Pons (tissue), 1 donor: ENCODE results near the gene IMMP2L.
A peak's percentile ranks its signal among the peaks of the same experiment; 100 is the strongest.
"Not testable (repeated sequence)": the region's sequence is repeated elsewhere in the genome, so short reads cannot be mapped to it uniquely, and the experiment has no call there.

ENCODE experiments used
- DNase-seq: peaks from one replicate; pipeline ENCODE4 v3.0.0-alpha.2; 2016; ENCODE audit warnings: low spot score

IMMP2L gene

DNA sequence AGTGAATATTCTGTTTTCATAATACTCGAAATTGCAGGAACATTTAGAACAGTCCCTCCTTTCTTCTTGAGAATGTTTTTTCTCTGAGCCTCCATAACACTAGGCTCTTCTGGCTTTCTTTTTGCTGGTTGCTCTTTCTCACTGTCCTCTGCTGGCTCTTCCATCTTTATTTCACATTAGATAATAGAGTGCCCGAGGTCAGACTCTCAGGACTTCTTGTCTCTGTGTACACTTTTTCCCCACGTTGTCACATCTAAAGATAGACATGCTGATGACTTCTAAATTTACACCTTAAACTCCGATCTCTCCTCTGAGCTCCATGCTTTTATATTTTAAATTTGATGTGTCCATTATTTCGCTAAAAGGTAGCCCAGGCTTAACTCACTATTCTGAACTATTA lies 486.8 kb downstream of the IMMP2L start:
- DNase-seq, result no peak

DNA sequence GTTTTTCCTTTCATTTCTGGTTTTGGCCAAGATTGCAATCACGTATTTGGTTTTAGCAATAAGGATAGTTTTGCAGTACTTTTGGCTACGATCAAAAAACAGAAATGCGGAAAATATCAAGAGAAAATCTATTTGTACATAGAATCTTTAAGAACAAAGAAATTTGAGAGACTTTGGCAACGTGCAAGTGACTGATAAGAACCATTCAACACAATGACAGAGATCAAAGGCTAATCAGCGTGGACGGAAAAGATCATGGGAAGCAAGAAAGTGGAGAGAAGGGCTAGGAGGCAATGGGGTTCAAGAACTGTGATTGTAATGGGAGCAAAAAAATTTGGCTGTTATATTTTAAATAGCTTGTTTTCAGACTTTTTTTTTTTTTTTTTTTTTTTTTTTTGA lies 487.5 kb downstream of the IMMP2L start:
- DNase-seq, result no peak

DNA sequence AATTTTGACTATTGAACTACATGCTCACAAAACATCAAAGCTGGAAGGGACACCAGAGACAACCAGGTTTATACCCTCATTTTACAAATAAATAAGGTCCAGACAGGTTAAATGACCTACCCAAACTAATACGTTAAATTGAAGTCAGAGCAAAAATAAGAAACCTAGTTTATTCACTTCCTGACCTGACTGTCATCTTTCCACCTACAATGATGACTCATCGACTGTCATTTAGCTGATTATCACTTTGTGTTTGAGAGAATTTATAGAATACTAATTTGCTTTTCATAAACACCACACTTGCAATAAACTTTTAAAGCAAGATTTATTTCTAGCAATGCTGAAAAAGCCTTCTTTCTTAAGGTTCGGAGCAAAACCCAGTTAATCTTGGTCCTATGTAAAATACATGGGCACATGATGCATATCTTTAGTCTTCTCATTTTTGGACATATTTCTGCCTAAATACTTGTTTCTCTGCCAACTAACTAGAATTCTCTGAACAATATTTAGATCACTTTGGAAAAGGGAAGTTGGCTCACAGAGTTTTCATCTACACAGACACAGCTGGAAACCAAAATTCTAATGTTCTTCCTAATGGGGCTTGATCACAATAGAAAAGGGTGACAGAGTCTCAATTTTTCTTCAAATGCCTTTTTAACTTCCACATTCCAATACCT lies 488.1 kb downstream of the IMMP2L start:
- no peak for DNase-seq

DNA sequence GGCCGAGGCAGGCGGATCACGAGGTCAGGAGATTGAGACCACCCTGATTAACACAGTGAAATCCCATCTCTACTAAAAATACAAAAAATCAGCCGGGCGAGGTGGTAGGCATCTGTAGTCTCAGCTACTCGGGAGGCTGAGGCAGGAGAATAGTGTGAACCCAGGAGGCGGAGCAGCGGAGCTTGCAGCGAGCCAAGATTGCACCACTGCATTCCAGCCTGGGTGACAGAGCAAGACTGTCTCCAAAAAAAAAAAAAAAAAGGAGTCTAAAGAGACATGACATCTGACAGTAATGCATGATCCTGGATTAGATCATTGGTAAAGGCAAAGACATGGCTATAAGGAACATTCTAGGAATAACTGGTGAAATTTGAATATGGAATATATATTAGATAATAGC lies 489.6 kb downstream of the IMMP2L start:
- not testable (repeated sequence) for DNase-seq

DNA sequence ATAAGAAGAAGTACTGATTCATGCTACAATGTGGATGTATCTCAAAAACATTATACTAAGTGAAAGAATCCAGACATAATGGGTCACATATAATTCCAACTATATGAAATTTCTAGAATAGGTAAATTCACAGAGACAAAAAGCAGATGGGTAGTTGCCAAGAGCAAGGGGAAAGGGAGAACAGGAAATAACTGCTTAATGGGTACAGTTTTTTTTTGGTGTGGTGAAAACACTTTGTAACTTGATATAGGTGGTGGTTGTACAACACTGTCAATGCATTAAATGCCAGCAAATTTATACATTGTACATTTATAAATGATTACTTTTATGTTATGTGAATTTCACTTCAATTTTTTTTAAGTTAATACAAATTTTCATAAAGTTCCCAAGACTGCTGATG lies 490.7 kb downstream of the IMMP2L start:
- no peak for DNase-seq

DNA sequence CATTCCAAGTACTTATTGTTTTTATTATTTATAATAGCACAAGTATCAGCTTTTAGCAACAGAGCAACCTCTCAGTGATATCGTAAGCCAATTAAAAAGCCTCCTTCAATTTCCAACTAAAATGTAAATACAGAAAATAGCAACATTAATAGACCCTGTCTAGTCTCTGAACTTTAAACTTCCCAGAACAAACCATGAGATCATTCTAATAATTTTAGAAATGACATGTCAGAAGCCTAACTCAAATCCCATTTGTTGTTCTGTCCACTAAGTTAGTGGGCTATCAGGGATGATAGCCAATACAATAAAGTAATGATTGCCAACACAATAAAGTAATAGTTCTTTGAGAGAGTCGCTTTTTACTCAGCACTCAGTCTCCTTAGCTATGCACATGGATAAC lies 493.7 kb downstream of the IMMP2L start:
- no peak for DNase-seq

DNA sequence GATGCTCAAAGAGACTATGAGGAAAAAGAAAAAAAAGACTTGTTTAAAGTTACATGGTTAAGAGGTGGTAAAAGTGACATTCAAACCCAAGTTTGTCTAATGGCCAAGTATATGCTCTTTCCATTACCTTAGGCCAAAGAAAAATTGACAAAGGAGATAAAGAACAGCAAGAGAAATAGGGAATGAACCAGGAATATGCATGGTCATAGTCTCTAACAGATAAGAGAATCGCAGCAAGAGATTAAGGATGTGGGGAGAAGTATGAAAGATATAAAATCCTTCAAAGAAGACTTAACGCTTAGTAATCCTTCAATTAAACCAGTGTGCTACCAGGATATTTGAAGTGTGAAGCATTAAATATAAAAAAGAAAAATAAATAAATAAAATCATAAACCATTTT lies 494.6 kb downstream of the IMMP2L start:
- DNase-seq, result no peak

DNA sequence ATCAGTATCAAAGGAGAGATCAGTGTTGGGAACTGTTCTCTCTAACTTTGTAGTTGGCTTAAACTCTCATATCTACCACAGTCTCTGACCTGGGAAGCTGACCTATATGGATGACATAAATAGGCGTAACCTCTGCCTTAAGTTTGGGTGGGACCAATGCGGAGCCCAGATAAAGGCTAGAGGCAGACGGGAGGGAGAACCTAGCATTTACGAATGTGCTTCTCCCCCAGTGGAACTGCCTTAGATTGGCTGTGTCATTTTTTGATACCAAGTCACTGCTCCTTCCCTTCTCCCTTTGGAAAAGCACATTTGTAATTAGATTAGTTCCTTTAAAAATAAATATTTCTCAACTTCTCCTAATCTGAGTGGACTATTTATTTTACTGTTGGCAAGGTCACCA lies 495.0 kb downstream of the IMMP2L start:
- no peak for DNase-seq

DNA sequence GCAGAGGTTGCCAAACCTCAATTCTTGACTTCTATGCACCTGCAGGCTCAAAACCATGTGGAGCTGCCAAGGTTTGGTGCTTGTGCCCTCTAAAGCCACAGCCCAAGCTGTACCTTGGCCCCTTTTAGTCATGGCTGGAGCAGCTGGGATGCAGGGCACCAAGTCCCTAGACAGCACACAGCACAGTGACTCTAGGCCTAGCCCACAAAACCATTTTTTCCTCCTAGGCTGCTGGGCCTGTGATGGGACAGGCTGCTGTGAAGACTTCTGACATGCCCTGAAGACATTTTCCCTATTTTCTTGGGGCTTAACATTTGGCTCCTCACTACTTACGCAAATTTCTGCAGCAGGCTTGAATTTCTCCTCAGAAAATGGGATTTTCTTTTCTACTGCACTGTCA lies 499.1 kb downstream of the IMMP2L start:
- no peak for DNase-seq

DNA sequence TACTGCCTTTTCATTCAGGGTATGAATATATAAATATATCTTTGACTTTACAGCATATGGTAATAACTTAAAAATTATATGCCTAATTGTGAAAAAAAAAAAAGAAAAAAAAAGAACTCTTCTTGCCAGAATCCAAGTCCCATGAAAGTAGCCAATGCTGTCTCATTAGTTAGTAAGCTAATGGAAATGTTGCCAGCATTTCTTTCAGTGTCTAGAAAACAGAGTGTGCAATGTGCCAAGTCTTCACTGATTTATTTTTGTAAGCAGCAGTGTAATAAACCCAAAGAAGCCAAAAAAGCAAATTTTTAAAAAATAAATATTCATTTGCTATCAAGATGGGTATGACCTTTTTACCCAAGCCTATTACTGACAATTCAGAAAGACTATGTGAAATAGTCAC lies 502.5 kb downstream of the IMMP2L start:
- DNase-seq, result peak; percentile 36

DNA sequence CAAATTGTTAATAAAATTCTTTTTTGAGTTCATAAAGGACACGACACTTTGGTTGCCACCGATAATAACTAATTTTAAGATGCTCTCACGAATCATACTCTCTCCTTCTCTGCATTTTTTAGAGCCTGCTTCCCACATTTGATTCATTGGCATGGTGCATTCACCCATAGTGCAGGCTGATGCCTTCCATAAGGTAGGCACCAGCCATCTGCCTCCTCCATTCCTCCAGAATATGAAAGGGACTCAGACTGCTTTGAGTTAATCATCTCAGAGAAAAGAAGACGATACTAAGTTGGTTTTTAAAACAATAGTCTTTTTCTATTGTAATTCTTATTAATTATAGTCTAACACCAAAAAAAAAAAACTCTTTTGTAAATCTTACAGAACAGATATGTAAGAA lies 505.2 kb downstream of the IMMP2L start:
- no peak for DNase-seq

DNA sequence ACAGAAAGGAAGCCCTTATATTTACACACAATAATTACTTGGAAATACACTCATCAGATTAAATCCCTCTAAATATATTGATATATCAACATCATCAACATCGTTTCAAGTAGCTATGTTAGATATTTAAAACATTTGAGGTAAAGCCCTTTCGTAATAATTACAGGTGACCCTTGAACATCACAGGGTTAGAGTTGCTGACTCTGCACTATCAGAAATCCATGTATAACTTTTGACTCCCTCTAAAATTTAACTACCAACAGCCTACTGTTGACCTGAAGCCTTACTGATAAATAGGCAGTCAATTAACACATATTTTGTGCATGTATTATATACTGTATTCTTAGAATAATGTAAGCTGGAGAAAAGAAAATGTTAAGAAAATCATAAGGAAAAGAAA lies 505.9 kb downstream of the IMMP2L start:
- DNase-seq, result no peak

DNA sequence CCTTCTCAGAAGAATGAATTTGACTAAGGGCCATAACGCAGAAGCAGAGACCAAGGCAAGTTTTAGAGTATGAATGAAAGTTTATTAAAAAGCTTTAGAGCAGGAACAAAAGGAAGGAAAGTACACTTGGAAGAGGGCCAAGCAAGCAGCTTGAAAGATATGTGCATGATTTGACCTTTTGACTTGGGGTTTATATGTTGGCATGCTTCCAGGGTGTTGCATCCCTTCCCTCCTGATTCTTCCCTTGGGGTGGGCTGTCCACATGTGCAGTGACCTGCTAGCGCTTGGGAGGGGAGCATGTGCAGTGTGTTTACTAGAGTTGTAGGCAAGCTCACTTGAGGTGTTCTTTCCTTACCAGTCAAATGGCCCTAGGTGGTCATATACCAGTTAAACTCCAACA lies 509.3 kb downstream of the IMMP2L start:
- DNase-seq, result no peak

DNA sequence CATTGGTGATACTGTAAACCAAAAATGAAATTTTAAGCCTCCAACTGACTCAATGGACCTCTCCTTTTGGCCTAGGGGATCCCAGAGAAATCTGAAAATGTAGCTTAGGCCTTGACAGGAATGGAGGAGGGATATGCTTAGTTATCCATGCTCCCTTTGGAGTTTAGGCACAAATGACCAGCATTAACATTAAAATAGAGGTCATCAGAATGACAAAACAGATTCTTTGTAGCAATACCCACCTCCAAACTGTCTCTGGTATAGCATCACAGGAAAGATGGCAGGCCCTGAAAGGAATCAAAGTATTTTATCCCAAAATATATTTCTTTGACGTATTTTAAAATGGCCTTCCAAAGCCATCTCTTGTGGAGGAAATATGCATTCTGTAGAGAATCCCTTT lies 510.5 kb downstream of the IMMP2L start:
- no peak for DNase-seq

DNA sequence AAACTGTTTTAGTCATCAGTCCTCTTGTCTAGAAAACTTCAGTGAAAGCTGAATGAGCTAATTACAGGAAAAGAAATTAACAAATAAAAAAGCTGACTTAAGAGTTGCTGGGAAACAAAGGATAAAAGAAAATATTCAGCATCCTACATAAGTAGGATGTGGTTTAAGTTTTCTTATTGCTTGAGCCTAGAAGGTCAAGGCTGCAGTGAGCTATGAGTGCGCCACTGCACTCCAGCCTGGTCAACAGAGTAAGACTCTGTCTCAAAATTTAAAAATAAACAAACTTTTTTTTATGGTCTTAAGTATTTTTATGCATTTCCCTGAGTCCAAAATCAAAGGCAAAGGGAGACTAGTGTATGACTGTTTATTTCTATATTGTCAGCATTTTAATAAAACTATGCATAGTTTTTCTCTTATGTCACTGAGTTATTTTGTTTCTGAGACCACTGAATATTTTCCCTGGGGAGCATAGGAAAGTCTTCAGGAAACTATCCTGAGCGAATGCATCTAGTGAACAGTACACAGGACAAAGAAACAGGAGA lies 511.3 kb downstream of the IMMP2L start:
- no peak for DNase-seq

DNA sequence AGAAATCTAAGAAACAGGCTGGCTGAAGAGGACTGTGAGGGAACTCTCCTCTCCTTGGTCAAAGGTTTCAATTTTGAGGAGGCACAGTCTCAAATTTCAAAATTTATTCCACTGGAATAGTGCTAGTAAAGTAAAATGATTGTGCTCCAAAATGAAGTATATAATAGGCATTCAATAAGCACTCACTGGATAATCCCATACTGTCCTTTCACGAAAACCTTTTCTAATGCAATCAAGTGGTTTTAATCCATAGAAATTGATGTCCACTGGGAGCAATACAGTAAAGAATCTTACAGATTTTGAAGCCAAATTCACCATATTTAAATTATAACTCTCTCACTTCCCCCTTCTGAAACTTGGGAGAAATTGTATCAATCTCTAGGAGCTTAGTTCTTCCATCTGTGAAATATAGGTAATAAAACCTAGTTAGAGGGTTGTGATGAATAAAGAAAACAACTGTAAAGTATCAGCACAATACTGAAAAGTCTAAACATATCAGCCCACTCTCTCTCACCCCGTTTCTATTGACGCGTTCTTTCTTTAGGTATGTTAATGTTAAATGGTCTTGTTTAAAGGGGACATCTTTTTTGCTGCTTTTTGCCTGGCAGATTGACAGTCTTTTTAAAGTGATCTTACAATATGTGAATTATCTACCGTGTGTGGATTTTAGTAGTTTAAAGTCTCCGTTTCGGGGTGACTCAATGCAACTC lies 512.2 kb downstream of the IMMP2L start:
- DNase-seq, result no peak

DNA sequence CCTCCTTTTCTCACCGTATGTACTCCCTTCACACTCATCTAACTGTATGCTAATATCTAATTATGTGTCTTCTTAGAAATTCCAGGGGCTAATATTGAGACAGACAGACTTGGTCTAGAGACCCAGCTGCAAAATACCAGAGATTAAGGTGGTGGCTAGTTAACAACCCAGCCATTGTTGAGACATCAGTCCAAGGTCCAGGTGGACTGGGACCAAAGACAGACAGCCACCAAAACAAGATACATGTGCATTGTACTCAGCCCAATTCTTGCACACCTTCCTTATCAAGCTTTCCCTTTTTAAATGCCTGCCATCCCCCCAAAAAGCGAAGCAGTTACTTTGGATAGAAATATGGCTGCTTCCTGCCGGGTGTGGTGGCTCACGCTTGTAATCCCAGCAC lies 514.7 kb downstream of the IMMP2L start:
- no peak for DNase-seq

DNA sequence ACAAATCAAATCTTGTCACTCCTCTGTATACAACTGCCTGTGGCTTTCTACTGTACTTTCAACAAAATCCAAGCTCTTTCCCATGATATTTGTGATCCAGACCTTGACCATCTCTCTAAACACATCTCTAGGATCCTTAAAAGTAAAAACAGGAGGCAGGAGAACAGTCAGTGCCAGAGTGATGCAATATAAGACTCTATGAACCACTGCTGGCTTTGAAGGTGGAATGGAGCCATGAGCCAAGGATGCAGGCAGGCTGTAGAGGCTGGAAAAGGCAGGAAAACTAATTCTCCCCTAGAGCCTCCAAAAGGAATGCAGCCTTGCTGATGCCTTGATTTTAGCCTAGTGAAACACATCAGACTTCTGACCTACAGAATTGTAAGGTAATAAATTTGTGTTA lies 516.8 kb downstream of the IMMP2L start:
- DNase-seq, result no peak

DNA sequence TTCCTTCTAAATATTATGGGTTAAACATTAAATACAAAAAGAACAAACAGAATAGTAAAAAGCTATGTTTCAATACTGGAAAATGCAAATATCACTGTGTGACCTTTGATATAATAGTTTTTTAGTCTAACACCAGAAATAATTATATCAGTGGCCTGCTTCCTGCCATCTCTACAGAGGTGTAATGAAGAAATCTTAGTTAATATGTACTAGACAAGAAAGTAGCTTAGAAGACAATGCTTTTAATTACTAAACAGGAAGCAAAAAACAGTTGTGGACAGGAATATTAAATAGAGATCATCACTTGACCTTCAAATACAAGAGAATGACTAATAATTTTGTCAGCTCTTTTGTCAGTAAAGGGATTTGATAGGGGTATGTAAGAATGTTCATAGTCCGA lies 518.7 kb downstream of the IMMP2L start:
- no peak for DNase-seq

DNA sequence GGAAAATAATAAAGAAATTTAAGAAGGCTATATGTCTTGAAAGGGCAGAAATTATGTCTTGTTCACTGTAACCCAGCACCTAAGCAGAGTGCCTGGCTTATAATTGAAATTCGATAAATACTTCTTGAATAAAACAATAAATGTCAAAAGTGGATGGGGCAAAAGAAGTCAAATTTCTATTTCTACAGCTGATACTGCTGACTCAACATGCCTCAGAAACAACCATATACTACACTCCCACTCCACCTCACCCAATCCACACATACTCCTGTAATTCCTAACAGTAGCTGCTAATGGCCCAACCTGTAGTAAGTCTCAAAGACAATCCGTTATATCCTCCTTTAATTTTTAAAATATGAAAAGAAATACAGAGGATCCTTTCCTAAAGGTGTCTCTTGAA lies 519.5 kb downstream of the IMMP2L start:
- no peak for DNase-seq

DNA sequence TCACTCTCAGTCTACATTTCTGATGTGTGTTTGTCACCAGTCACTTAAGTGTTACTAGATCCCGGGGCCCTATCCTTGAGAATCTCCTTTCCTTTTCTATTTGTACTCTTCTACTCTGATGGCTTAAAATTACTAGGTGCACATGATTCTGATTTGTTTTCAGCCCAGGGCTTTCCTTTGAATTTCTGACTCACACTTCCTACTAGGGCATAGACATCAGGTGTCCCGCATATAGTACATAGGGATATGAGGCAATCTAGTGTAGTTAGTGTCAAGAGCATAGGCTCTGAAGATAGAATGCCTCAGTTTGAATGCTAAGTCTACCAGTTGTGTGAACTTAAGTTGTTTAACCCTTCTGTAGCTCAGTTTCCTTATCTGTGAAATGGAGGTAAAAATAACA lies 520.7 kb downstream of the IMMP2L start:
- no peak for DNase-seq

DNA sequence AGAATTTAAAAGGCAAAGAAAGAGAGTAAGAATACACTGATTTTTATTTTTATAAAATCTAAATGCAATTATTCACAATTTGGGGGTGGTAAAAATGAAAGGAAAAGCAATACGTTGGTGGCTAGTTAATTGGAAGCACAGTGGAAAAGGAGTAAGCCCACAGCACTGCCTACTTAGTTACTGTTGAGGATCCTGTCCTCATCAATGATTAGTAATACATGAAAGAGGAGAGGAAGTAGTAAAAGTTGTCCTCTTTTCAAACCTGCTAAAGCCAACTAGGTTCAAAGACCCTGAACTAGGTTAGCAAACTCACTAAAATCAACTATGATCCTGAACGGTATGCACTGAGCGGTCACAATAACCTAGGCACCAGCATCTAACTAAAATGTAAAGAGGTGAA lies 524.1 kb downstream of the IMMP2L start:
- DNase-seq, result no peak

DNA sequence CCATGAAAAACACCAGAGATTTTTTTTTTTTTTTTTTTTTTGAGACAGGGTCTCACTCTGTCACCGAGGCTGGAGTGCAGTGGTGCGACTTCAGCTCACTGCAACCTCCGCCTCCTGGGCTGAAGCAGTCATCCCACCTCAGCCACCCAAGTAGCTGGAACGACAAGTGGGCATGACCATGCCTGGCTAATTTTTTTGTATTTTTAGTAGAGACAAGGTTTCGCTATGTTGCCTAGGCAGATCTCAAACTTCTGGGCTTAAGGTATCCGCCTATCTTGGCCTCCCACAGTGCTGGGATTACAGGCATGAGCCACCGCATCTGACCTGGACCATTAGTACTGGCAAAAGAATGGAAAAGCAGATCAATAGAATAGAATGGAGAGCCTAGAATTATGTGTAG lies 530.4 kb downstream of the IMMP2L start:
- DNase-seq, result no peak

DNA sequence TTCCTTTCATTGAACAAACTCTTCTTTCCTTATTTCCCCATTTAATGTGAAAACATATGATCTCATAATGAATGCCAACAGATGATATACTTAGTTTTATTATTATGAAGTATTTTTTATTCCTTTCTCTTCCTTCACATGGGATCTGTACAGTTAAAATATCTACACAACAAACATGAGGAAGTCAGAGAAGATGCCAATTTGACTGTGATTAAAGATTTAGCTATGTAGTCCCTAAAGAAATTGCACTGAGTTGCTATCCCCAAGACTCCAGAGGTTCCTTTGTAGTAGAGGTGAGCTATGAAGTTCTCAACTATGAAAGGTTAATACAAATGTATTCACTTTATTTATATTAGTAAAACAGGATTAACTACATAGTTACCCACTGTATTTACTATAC lies 532.0 kb downstream of the IMMP2L start:
- DNase-seq, result no peak
